ENCODE results near the gene FLAD1. TPM values are rescaled to one million over a fixed set of nuclear protein-coding genes. Genes with fewer than 3 reads are reported as not detected.

FLAD1 gene
- total RNA-seq, 4 donors from 2014 or later, result 12.8 to 23.5 (median 20.7) TPM

DNA sequence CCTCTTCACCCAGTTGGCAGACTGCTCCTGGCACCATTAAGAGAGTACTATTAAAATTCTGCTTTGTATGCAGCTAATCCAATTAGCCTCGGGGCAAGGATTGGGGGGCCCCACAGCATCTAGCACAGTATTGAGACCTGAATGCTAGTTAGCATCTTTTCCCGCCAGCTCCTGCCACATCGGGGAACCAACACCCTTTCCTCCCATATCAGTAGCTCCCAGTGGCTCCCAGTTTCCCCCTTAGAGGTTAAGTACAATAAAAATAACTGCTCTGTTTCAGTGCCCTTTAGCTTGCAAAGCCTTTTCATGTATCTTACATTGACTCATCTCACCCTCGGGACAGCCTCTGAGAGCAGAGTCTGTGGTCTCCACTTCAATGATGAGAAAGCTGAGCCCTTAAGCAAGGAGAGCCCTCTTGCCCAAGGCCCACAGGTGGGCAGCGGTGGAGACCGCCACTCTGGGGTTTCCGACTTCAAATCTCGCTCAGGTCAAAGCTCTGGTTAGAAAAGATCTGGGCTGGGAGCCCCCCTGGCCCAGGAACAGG lies 42.4 kb upstream of the FLAD1 start:
- no peak for ATAC-seq
- no peak for TF ChIP-seq POLR2A (IDR thresholded peaks at IDR 0.05)
- TF ChIP-seq, protein P1, sequence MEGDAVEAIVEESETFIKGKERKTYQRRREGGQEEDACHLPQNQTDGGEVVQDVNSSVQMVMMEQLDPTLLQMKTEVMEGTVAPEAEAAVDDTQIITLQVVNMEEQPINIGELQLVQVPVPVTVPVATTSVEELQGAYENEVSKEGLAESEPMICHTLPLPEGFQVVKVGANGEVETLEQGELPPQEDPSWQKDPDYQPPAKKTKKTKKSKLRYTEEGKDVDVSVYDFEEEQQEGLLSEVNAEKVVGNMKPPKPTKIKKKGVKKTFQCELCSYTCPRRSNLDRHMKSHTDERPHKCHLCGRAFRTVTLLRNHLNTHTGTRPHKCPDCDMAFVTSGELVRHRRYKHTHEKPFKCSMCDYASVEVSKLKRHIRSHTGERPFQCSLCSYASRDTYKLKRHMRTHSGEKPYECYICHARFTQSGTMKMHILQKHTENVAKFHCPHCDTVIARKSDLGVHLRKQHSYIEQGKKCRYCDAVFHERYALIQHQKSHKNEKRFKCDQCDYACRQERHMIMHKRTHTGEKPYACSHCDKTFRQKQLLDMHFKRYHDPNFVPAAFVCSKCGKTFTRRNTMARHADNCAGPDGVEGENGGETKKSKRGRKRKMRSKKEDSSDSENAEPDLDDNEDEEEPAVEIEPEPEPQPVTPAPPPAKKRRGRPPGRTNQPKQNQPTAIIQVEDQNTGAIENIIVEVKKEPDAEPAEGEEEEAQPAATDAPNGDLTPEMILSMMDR (IDR thresholded peaks at IDR 0.05), result no peak
- no peak for TF ChIP-seq POLR2AphosphoS5 (IDR thresholded peaks at IDR 0.05)
- no peak for TF ChIP-seq EP300 (IDR thresholded peaks at IDR 0.05)
- Histone ChIP-seq H3K27ac (peak overlapping the region in 2 of 4 donors; percentile 97 to 99), H3K27me3 (no peaks in the 10 kb centered on the region), H3K4me3 (no peak overlapping the region), H3K36me3 (peaks cover 0 to 15% of the 10 kb centered on the region in 2 donors), H3K9me3 (no peaks in the 10 kb centered on the region), H3K4me1 (peaks cover 3 to 67% (median 17%) of the 10 kb centered on the region in 3 donors)
- 66 to 88% methylated on average over 4 to 6 of the region's 8 CpGs for WGBS, 2 donors (ENCODE audit: low coverage in 1 of 2)

DNA sequence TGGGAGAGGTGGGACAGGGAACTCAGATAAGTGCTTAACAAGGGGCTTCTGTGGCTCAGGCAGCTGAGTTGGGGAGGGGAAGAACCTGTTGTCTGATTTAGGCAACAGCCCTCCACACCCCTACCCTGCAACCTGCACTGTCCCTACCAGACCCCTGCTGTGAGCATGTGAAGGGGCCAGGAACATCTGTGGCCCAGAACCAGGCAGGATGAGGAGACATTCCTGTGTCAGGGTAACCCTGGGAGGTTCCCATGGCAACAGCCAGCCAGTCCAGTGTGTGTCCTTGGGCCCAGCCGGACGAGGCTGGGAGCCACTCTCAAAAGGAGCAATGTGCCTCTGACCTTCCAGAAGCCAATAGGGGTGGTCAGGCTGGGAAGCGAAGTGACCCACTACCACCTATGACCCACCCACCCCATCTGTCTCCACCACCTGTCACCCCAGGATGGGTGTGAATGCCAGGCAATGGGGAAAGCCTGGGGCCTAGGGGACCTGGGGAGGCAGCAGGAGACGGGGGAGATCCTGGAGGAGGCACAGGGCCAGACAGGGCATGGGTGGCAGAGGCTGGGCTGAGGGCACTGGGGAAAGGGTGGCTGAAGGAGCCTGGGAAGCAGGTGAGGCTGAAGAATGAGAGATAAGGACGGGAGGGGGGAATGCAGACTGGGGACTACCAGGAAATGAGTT lies 41.7 kb upstream of the FLAD1 start:
- peaks cover 0 to 22% of the 10 kb centered on the region in 2 donors for H3K36me3 ChIP-seq
- no peak overlapping the region for H3K4me3 ChIP-seq
- 60 to 83% methylated on average over 1 to 2 of the region's 5 CpGs for WGBS, 2 donors (ENCODE audit: low coverage in 1 of 2)
- H3K4me1 ChIP-seq, result peaks cover 3 to 62% (median 13%) of the 10 kb centered on the region in 3 donors
- TF ChIP-seq, protein P1 (IDR thresholded peaks at IDR 0.05), result no peak
- no peak for TF ChIP-seq EP300 (IDR thresholded peaks at IDR 0.05)
- TF ChIP-seq POLR2A (IDR thresholded peaks at IDR 0.05), result no peak
- TF ChIP-seq POLR2AphosphoS5 (IDR thresholded peaks at IDR 0.05), result no peak
- H3K27ac ChIP-seq, result peak overlapping the region in 2 of 4 donors; percentile 48 to 62
- no peak for ATAC-seq
- H3K9me3 ChIP-seq, result no peaks in the 10 kb centered on the region
- H3K27me3 ChIP-seq, result no peaks in the 10 kb centered on the region

DNA sequence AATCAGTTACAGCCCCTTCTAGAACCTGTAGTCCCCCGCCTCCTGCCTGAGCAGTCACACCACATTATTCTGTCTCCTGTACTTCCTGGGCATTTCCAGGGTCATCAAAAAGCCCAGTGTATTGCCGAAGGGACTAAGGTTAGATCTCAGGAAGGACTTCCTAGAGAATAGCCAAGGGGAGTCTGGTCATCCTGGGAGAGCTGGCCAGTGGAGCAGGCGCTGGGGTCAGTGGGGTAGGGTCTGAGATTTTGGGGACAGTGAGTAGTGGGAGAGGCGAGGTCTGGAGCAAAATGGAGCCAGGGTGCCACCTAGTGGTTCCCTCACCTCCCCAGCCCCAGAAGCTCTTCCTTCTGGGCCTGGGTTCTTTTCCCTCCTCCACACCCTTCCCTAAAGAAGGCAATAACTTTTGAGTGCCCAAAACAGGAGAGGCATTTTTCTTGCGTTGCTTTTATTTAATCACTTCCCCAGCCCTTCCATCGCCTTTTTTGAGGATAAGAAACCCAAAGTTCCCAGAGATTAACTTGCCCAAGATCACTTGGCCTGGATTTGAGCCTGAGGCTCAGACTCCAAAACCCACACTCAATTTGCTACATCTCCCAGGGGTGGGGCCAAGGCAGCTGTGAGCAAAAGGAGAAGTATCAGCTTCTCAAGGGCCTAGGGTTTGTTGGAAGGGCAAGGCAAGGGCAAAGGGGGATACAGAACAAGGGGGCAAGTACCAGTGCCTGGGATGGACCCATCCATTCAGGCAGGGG lies 39.3 kb upstream of the FLAD1 start:
- H3K4me1 ChIP-seq, result peaks cover 0 to 49% (median 5%) of the 10 kb centered on the region in 3 donors
- no peaks in the 10 kb centered on the region for H3K27me3 ChIP-seq
- H3K4me3 ChIP-seq, result no peak overlapping the region
- no peak for TF ChIP-seq EP300 (IDR thresholded peaks at IDR 0.05)
- TF ChIP-seq, protein P1 (IDR thresholded peaks at IDR 0.05), result peak in 3 of 4 experiments; percentile 53 to 77 (median 57)
- no peaks in the 10 kb centered on the region for H3K9me3 ChIP-seq
- WGBS, 2 donors (ENCODE audit: low coverage in 1 of 2), result 30% methylated on average over 3 of the region's 6 CpGs; no CpG with 5 or more reads in 1 of the 2 donors
- peaks cover 0 to 46% of the 10 kb centered on the region in 2 donors for H3K36me3 ChIP-seq
- peak overlapping the region in 3 of 4 donors; percentile 48 to 62 (median 56) for H3K27ac ChIP-seq
- ATAC-seq, result peak; percentile 52

DNA sequence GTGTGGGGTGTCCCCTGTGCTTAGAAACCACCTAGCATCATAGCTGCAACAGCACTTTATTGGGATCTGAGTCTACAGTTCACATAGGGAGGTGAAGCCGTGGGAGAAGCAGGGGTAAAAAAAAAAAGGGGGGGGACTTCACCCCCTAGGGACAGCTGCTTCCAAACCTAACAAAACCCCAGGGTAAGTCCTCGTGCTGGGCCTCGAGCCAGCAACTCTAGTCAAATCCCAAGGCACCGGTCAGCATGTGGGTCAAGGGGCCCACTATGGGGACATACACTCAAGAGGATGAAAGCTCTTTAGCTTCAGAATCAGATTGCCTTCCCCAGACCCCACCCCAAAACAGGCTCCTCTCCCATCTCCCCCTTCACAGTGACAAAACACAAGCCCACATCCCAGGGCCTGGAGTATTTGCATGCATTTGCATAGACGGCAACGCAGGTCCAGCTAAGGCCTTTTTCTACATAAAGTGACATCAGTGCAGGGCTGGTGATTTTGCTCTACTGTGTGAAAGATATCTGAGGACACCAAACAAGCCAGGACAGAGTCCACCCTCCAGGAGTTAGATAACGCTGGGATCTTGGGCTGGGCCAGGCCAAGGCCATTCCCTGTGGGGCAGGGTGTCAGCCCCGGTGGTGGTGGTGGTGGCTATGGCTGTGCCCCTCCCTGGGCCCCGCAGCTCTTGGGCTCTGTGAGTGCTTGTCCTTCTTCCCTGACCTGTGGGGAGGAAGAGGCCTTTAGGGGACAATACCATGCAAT lies 38.6 kb upstream of the FLAD1 start:
- Histone ChIP-seq H3K27ac (peak overlapping the region in 3 of 4 donors; percentile 48 to 62 (median 56)), H3K36me3 (peaks cover 0 to 49% of the 10 kb centered on the region in 2 donors), H3K27me3 (no peaks in the 10 kb centered on the region), H3K4me1 (peaks cover 0 to 49% (median 5%) of the 10 kb centered on the region in 3 donors), H3K4me3 (no peak overlapping the region), H3K9me3 (no peaks in the 10 kb centered on the region)
- ATAC-seq, result no peak
- no peak for TF ChIP-seq POLR2AphosphoS5 (IDR thresholded peaks at IDR 0.05)
- WGBS, 2 donors (ENCODE audit: low coverage in 1 of 2), result 21 to 40% methylated on average over 2 to 4 of the region's 9 CpGs

Measured in gastroesophageal sphincter (tissue), 4 donors.